PC-3 (cell line): Measurements from ENCODE around the gene CDH13.

Source experiments
- EZH2 ChIP-seq: fragments of 300-600 bp; sonication (generic); IDR thresholded peaks from one replicate; pipeline ENCODE4 v1.6.1; 2017; ENCODE audit warnings: antibody characterized with exemption, mild to moderate bottlenecking, low read length; ENCODE audit not compliant: unreplicated experiment
- EZH2phosphoT487 ChIP-seq: fragments of 300-600 bp; sonication (generic); IDR thresholded peaks from 2 replicates; pipeline ENCODE4 v1.6.1; 2018; ENCODE audit warnings: mild to moderate bottlenecking, antibody characterized with exemption, low read length, borderline replicate concordance
- TF ChIP-seq, protein P1 (sequence below): fragments of 300-600 bp; sonication (generic); conservative IDR thresholded peaks from 2 replicates; pipeline ENCODE4 v1.5.1; 2017; ENCODE audit warnings: antibody characterized with exemption, low read depth, mild to moderate bottlenecking, low read length

DNA sequence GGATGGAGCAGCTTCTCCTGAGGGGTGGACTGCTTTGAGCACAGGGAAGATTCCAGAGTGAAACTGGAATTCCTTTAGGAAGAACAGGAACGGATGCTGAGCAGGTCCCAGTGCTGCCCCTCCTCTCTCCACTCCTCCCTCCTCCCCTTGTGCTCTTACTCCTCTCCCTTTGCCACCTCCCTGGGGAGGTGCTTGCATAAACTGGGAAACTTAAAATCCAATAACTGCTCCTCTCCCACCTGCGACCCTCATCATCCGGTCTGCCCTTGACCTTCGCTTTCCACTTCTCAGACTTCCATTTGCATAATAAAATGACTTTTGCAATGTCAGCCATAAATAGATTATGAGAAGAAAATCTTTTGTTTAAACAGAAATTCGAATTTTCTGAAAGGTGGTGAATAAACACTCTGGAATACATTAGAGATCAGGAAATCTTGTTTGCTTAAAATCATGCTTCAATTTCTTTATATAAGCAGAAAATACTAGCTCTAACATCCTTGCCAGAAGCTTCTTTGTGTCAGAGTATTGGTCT, 1204.8 kb downstream of the CDH13 start:
- TF ChIP-seq EZH2 (no peak), EZH2phosphoT487 (no peak)
- TF ChIP-seq, protein P1, sequence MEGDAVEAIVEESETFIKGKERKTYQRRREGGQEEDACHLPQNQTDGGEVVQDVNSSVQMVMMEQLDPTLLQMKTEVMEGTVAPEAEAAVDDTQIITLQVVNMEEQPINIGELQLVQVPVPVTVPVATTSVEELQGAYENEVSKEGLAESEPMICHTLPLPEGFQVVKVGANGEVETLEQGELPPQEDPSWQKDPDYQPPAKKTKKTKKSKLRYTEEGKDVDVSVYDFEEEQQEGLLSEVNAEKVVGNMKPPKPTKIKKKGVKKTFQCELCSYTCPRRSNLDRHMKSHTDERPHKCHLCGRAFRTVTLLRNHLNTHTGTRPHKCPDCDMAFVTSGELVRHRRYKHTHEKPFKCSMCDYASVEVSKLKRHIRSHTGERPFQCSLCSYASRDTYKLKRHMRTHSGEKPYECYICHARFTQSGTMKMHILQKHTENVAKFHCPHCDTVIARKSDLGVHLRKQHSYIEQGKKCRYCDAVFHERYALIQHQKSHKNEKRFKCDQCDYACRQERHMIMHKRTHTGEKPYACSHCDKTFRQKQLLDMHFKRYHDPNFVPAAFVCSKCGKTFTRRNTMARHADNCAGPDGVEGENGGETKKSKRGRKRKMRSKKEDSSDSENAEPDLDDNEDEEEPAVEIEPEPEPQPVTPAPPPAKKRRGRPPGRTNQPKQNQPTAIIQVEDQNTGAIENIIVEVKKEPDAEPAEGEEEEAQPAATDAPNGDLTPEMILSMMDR, result no peak
